Adrenal gland (tissue), 5 donors: ENCODE measurements around the gene PTER.

Experiments used
- POLR2A ChIP-seq, 2 donors: fragments of 450-650 bp; IDR thresholded peaks; one replicate each; pipeline ENCODE4 v1.6.1; 2017; ENCODE audit warnings: antibody characterized with exemption in 2 of 2, mild to moderate bottlenecking in 2 of 2, moderate library complexity in 1 of 2
- TF ChIP-seq, protein P1 (sequence below), 6 experiments: fragments of 450-650 bp in 4 of 6; fragments of 200-600 bp in 2 of 6; sonication (generic) in 1 of 6; IDR thresholded peaks; 1 replicate in 5 of 6; 2 replicates in 1 of 6; pipeline versions ENCODE4 v1.5.1 to v1.8.0; 2016 to 2021; ENCODE audit warnings: antibody characterized with exemption in 6 of 6, mild to moderate bottlenecking in 2 of 6, moderate library complexity in 1 of 6
- donor health status: DM: no; HTN: no; CAD: no.

DNA sequence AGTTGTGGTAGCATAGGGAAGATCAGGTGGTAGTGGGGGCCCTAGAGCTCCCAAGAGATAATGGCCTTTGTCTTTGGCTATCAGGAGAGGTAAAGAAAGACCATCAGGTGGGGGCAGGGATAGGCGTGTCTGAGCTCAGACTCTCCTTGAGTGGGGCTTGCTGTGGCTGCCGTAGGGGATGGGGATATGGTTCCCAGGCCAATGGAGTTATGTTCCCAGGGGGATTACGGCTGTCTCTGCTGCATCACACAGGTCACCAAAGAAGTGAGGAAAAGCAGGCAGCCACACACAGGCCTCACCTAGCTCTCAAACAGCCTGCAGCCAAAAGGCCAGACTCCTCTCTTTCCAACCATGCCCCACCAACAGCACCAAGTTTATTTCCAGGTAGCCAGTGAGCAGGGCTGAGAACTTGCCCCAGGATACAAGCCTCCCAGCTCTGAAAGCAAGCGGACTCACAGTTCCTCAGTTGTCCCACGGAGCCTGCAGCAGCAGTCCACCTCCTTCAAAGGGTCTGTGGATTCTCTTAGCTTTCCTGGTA lies 122.5 kb downstream of the PTER start:
- TF ChIP-seq, protein P1, sequence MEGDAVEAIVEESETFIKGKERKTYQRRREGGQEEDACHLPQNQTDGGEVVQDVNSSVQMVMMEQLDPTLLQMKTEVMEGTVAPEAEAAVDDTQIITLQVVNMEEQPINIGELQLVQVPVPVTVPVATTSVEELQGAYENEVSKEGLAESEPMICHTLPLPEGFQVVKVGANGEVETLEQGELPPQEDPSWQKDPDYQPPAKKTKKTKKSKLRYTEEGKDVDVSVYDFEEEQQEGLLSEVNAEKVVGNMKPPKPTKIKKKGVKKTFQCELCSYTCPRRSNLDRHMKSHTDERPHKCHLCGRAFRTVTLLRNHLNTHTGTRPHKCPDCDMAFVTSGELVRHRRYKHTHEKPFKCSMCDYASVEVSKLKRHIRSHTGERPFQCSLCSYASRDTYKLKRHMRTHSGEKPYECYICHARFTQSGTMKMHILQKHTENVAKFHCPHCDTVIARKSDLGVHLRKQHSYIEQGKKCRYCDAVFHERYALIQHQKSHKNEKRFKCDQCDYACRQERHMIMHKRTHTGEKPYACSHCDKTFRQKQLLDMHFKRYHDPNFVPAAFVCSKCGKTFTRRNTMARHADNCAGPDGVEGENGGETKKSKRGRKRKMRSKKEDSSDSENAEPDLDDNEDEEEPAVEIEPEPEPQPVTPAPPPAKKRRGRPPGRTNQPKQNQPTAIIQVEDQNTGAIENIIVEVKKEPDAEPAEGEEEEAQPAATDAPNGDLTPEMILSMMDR (IDR thresholded peaks at IDR 0.05) = no peak
- TF ChIP-seq POLR2A (IDR thresholded peaks at IDR 0.05) = no peak
